Measurements from ENCODE around the gene GAA.
"Not testable (repeated sequence)": the region's sequence is repeated elsewhere in the genome, so short reads cannot be mapped to it uniquely, and the experiment has no call there.

The GAA gene

GRCh38 chr17:80086616-80087015 lies 14.8 kb upstream of the GAA start:
- no peaks in the 10 kb centered on the region for H3K36me3 ChIP-seq (ENCODE audit: insufficient read depth, low read length)
- H3K4me1 ChIP-seq (ENCODE audit: insufficient read depth, low read length, poor library complexity, severe bottlenecking), result peaks cover 5% of the 10 kb centered on the region
- H3K79me2 ChIP-seq (ENCODE audit: insufficient read depth, low read length), result no peaks in the 10 kb centered on the region
- H3K4me3 ChIP-seq (ENCODE audit: low read length, poor library complexity, severe bottlenecking), result no peak overlapping the region
- H4K20me1 ChIP-seq (ENCODE audit: insufficient read depth, low read length, poor library complexity, severe bottlenecking), result no peaks in the 10 kb centered on the region
- H2AFZ ChIP-seq (ENCODE audit: low read length), result no peak overlapping the region
- TF ChIP-seq CTCF (conservative IDR thresholded peaks at IDR 0.05; ENCODE audit: low read length) (no peak), EZH2phosphoT487 (IDR thresholded peaks at IDR 0.05; ENCODE audit: borderline replicate concordance) (no peak)
- no peaks in the 10 kb centered on the region for H3F3A ChIP-seq (ENCODE audit: low read depth)
- H3K9me3 ChIP-seq (ENCODE audit: insufficient read depth, low read depth, low read length), result no peaks in the 10 kb centered on the region
- no peak overlapping the region for H3K4me2 ChIP-seq (ENCODE audit: low read depth, low read length, poor library complexity, severe bottlenecking)
- no peaks in the 10 kb centered on the region for H3K9me2 ChIP-seq (replicated peaks; ENCODE audit: low read depth, low read length)
- H3K9ac ChIP-seq (ENCODE audit: low read depth, low read length, poor library complexity, severe bottlenecking), result no peak overlapping the region
- no peaks in the 10 kb centered on the region for H3K27me3 ChIP-seq (ENCODE audit: insufficient read depth, low read length, poor library complexity, severe bottlenecking)

GRCh38 chr17:80087346-80088265 lies 13.8 kb upstream of the GAA start:
- no peak for TF ChIP-seq CTCF (conservative IDR thresholded peaks at IDR 0.05; ENCODE audit: low read length)
- no peak for TF ChIP-seq EZH2phosphoT487 (IDR thresholded peaks at IDR 0.05; ENCODE audit: borderline replicate concordance)
- Histone ChIP-seq H3K27me3 (ENCODE audit: insufficient read depth, low read length, poor library complexity, severe bottlenecking) (no peaks in the 10 kb centered on the region), H3K4me2 (ENCODE audit: low read depth, low read length, poor library complexity, severe bottlenecking) (no peak overlapping the region)

GRCh38 chr17:80089762-80090161 lies 11.6 kb upstream of the GAA start:
- Histone ChIP-seq H3K4me2 (ENCODE audit: low read depth, low read length, poor library complexity, severe bottlenecking) (no peak overlapping the region), H4K20me1 (ENCODE audit: insufficient read depth, low read length, poor library complexity, severe bottlenecking) (no peaks in the 10 kb centered on the region)
- TF ChIP-seq EZH2phosphoT487 (IDR thresholded peaks at IDR 0.05; ENCODE audit: borderline replicate concordance), result no peak
- no peak for TF ChIP-seq CTCF (conservative IDR thresholded peaks at IDR 0.05; ENCODE audit: low read length)

More at GRCh38 chr17:80087346-80088265, 13.8 kb upstream of the GAA start:
- no peak overlapping the region for H3K9ac ChIP-seq (ENCODE audit: low read depth, low read length, poor library complexity, severe bottlenecking)
- H3K9me3 ChIP-seq (ENCODE audit: insufficient read depth, low read depth, low read length), result no peaks in the 10 kb centered on the region
- no peak overlapping the region for H2AFZ ChIP-seq (ENCODE audit: low read length)
- H3F3A ChIP-seq (ENCODE audit: low read depth), result no peaks in the 10 kb centered on the region
- no peaks in the 10 kb centered on the region for H3K9me2 ChIP-seq (replicated peaks; ENCODE audit: low read depth, low read length)
- H3K36me3 ChIP-seq (ENCODE audit: insufficient read depth, low read length), result no peaks in the 10 kb centered on the region
- peaks cover 4% of the 10 kb centered on the region for H3K4me1 ChIP-seq (ENCODE audit: insufficient read depth, low read length, poor library complexity, severe bottlenecking)
- no peaks in the 10 kb centered on the region for H3K79me2 ChIP-seq (ENCODE audit: insufficient read depth, low read length)
- no peak overlapping the region for H3K4me3 ChIP-seq (ENCODE audit: low read length, poor library complexity, severe bottlenecking)
- no peaks in the 10 kb centered on the region for H4K20me1 ChIP-seq (ENCODE audit: insufficient read depth, low read length, poor library complexity, severe bottlenecking)

GRCh38 chr17:80090164-80090563 lies 11.2 kb upstream of the GAA start:
- H4K20me1 ChIP-seq (ENCODE audit: insufficient read depth, low read length, poor library complexity, severe bottlenecking); H3K36me3 ChIP-seq (ENCODE audit: insufficient read depth, low read length); H3K9me2 ChIP-seq (replicated peaks; ENCODE audit: low read depth, low read length); H3F3A ChIP-seq (ENCODE audit: low read depth); H3K9me3 ChIP-seq (ENCODE audit: insufficient read depth, low read depth, low read length); H2AFZ ChIP-seq (ENCODE audit: low read length); H3K27me3 ChIP-seq (ENCODE audit: insufficient read depth, low read length, poor library complexity, severe bottlenecking); H3K4me2 ChIP-seq (ENCODE audit: low read depth, low read length, poor library complexity, severe bottlenecking); H3K4me3 ChIP-seq (ENCODE audit: low read length, poor library complexity, severe bottlenecking); H3K4me1 ChIP-seq (ENCODE audit: insufficient read depth, low read length, poor library complexity, severe bottlenecking); H3K79me2 ChIP-seq (ENCODE audit: insufficient read depth, low read length); H3K9ac ChIP-seq (ENCODE audit: low read depth, low read length, poor library complexity, severe bottlenecking): not testable (repeated sequence)

More at GRCh38 chr17:80089762-80090161, 11.6 kb upstream of the GAA start:
- Histone ChIP-seq H3K9me3 (ENCODE audit: insufficient read depth, low read depth, low read length) (no peaks in the 10 kb centered on the region), H3K36me3 (ENCODE audit: insufficient read depth, low read length) (no peaks in the 10 kb centered on the region), H3K27me3 (ENCODE audit: insufficient read depth, low read length, poor library complexity, severe bottlenecking) (no peaks in the 10 kb centered on the region), H3F3A (ENCODE audit: low read depth) (no peaks in the 10 kb centered on the region), H3K9me2 (replicated peaks; ENCODE audit: low read depth, low read length) (no peaks in the 10 kb centered on the region), H3K79me2 (ENCODE audit: insufficient read depth, low read length) (no peaks in the 10 kb centered on the region), H2AFZ (ENCODE audit: low read length) (no peak overlapping the region), H3K4me1 (ENCODE audit: insufficient read depth, low read length, poor library complexity, severe bottlenecking) (no peaks in the 10 kb centered on the region), H3K9ac (ENCODE audit: low read depth, low read length, poor library complexity, severe bottlenecking) (no peak overlapping the region), H3K4me3 (ENCODE audit: low read length, poor library complexity, severe bottlenecking) (no peak overlapping the region)

Data from Loucy (cell line).